H4 (cell line): ENCODE data around the gene CCNY. TPM values are rescaled to one million over a fixed set of nuclear protein-coding genes. Genes with fewer than 3 reads are reported as not detected.
"Not testable (repeated sequence)": the region's sequence is repeated elsewhere in the genome, so short reads cannot be mapped to it uniquely, and the experiment has no call there.

Experiments
- DNase-seq: peaks from one replicate; pipeline ENCODE4 v3.0.0-alpha.2; 2015; ENCODE audit warnings: low spot score
- total RNA-seq: library from RNA; depleted of rRNA; stranded (reverse); fragments of >200 nt; shearing (Covaris generic); gene quantifications from 2 replicates; pipeline ENCODE4 v1.2.3, GENCODE V29; 2014

Gene CCNY
- total RNA-seq, 1 experiment from 2014 or later, result 37.6 TPM

GRCh38 chr10:35517431-35518181 is 181.3 kb downstream of the CCNY start:
- no peak for DNase-seq

GRCh38 chr10:35518187-35518586 is 181.9 kb downstream of the CCNY start:
- DNase-seq, result not testable (repeated sequence)

- no peak for DNase-seq
Observed at GRCh38 chr10:35520996-35521395, 184.7 kb downstream of the CCNY start.

GRCh38 chr10:35523670-35524225 is 187.4 kb downstream of the CCNY start:
- DNase-seq, result no peak

DNA sequence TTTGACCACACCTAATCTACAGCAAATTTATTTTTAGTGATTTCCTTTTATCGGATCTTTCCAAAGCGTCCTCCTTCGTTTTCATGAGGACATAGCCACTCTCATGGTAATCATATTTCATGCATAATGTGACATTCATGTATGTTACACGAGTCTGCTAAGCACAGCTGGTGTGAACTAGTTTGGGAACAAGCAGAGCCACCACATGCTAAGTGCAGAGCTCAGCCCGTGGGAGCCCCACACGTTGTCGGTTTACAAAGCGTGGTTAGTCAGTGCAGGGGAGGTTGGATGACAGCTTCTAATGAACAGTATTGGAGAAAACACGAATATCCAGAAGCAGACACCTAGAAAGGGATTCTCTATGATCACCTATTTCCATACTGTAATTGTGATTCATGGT is 190.4 kb downstream of the CCNY start:
- DNase-seq, result no peak

GRCh38 chr10:35532141-35532540 is 195.8 kb downstream of the CCNY start:
- no peak for DNase-seq

DNA sequence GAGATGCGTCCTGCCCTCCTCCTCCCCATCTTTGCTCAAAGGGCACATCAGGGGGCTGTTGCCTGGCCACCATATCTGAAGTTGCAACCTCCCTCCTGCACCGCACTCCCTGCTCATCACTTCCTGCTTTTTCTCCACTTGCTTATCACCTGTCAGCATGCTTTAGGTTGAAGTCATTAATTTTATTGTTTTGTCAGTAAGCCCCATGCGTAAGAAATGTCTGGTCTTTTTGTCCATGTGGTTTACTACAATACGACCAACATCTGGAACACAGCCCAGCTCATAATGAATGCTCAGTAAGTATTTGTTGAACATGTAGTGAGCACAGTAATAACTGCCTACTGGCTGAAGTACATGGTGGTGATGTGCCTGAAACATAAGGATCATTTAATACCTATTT is 197.3 kb downstream of the CCNY start:
- no peak for DNase-seq

DNA sequence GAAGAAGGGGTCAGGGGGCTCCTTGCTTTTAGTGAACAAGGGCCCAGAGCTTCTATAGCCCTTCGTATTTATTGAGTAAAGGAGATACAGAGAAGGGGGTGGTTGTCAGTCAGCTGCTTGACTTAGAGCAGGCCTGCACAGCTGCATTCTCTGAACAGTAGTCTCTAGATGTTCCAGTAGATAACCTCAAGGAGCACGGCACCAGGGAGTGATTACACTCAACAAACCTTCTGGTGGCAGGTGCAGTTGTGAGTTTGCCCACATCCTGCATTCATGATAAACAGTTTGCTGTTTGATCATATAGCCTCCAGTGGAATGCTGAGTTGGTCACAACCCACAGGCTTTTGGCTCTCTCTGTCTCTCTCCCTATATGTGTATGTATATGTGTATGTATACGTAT is 198.8 kb downstream of the CCNY start:
- no peak for DNase-seq

DNA sequence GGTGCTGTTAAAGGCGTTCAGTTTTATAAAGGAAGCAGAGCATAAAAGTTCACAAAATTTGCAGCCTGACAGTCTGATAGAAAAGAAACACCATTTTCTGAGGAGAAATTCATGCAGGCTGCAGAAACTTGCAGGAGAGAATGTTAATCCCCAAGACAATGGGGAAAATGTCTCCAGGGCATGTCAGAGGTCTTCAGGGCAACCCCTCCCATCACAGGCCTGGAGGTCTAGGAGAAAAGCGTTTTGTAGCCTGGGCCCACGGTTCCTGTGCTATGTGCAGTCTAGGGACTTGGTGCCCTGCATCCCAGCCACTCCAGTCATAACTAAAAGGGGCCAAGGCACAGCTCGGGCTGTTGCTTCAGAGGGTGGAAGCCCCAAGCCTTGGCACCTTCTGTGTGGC is 200.5 kb downstream of the CCNY start:
- DNase-seq, result no peak

GRCh38 chr10:35537925-35538324 is 201.6 kb downstream of the CCNY start:
- not testable (repeated sequence) for DNase-seq

GRCh38 chr10:35540296-35541164 is 204.2 kb downstream of the CCNY start:
- DNase-seq, result no peak

DNA sequence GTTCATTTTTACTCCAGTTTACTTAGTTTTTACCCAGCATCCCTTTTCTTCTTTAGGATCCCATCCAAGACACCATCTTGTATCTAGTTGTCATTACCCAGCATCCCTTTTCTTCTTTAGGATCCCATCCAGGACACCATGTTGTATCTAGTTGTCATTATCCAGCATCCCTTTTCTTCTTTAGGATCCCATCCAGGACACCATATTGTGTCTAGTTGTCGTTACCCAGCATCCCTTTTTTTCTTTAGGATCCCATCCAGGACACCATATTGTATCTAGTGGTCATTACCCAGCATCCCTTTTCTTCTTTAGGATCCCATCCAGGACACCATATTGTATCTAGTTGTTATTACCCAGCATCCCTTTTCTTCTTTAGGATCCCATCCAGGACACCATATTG is 205.4 kb downstream of the CCNY start:
- DNase-seq, result no peak

GRCh38 chr10:35542303-35542702 is 206.0 kb downstream of the CCNY start:
- no peak for DNase-seq

DNA sequence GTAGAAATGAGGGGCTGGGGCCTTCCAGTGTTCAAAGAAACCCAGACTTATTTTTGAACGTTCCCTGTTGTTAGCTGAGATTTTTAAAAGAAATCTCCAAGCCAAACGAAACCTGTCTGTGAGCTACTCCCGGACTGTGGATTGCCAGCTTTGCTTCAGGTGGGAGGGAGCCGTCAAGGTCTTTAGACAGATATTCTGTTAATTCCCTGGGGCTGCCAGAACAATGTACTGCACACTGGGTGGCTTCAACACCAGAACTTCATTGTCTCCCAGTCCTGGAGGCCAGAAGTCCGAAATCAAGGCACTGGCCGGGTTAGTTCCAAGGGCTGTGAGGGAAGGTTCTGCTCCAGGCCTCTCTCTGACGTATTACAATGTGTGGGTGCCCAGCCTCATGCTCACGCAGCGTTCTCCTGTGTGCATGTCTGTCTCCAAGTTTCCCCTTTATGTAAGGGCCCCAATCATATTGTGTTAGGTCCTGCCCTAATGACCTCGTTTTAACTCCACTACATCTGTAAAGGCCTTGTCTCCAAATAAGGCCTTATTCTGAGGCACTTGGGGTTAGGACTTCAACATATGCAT is 208.9 kb downstream of the CCNY start:
- no peak for DNase-seq

DNA sequence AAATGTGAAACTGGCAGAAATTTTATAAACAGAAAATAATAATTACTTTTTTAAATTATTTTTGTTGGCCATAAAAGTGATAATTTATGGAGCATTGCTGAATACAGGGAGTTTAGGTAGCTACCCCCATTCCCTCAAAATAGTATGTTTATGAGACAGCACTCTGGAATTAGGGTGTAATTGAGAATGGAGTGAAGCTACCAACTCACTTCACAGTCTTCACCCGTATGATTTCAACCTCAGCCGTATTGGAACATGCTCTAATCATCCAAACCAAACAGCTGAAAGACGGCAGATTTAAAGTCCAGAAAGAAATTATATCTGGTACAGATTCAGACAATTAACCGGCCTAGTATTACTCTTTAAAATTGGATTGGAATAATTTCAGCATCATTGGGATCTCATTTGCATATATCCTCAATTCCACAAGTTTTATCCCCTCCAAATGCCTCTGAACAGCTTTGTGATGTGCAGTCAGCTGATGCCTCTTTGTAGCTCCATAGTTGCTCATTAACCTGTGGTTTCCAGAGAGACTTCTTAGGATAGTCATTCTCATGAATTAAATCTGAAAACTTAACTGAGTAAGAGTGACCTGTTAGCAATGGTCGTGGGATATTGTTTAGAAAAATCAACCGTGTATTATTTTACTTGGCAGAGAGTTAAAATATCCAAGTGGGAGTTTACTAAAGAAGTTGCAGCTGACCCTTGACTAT is 209.7 kb downstream of the CCNY start:
- no peak for DNase-seq

- DNase-seq, result no peak
Observed at GRCh38 chr10:35546824-35547225, 210.5 kb downstream of the CCNY start.

- DNase-seq, result no peak
Observed at GRCh38 chr10:35552650-35553342, 216.5 kb downstream of the CCNY start.

DNA sequence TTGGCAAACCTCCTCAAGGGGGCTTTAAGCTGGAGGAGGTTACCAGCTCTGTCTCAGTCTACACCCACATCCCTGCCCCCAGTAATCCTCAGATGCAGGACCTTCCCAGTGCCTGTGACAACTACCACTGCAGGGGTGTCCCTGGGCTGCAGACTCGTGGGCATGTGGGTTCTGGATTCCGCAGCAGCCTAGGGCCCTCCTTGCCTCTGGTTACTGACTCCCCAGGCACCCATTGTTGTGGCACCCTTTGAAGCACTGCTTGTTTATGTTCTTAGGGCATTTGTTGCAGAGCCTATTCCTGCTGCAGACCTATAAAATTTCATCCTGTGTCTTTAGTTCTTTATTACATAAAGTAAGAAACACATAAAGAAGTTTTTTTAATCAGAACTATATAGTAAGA is 217.7 kb downstream of the CCNY start:
- no peak for DNase-seq

DNA sequence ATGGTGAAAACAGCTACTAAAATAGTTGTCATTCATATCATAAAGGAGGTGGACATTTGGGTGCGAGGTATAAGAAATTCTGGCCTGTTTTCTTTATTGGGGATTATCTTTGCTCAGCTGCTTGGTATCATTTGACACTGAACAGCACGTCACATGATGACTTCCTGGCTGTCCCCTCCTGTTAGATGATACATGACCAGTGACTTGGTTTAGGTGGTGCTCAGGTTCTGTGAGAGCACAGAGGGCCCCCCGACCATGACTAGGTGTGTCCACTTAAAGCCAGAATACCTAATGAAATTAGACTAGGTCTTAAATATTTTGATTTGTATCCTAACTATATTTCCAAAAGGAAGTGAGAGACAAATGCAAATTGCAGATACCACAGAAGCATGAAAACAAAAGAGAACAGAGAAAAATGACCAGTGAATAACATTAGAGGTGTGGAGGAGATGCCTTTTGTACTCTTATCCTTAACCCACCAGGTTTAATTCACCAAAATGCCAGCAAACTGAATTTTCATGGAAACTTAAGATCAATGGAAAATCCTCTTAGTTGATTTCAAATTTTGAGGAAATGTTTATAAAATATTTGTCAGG is 218.2 kb downstream of the CCNY start:
- DNase-seq, result no peak
